GM21423 (cell line): Measurements from ENCODE around the gene SMYD1.

Experiments
- ATAC-seq: cut with Tn5 transposase; IDR thresholded peaks from one replicate; pipeline ENCODE4 v1.9.1; 2021; ENCODE audit warnings: mild to moderate bottlenecking, moderate library complexity; ENCODE audit not compliant: unreplicated experiment

Gene SMYD1

GRCh38 chr2:88055371-88056128, 12.1 kb upstream of the SMYD1 start, which contains the start of gene KRCC1:
Gene KRCC1, minus strand, starts transcription at chr2:88055783. Its CDS starts 27,220 bp downstream, at chr2:88028563.
- peak; percentile 90 for ATAC-seq

GRCh38 chr2:88057437-88057844, 10.2 kb upstream of the SMYD1 start:
- ATAC-seq, result no peak

DNA sequence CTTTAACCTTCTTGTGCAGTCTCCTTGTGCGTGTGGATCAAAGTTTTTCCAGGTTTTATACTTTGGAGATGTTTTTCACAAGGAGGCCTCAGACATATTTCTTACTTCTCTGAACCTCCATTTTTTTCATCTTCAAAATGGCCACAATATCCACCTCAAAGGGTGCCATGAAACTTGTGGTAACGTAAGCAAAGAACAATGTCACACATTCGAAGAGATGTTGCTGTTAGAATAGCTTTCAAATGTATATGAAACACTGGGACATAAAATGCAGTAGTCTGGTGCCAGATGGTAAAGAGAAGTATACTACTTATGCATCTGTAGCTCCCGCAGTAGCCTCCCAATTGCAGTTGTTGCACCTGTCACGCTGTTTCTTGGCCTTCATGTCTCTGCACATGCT, 9.4 kb upstream of the SMYD1 start:
- no peak for ATAC-seq

DNA sequence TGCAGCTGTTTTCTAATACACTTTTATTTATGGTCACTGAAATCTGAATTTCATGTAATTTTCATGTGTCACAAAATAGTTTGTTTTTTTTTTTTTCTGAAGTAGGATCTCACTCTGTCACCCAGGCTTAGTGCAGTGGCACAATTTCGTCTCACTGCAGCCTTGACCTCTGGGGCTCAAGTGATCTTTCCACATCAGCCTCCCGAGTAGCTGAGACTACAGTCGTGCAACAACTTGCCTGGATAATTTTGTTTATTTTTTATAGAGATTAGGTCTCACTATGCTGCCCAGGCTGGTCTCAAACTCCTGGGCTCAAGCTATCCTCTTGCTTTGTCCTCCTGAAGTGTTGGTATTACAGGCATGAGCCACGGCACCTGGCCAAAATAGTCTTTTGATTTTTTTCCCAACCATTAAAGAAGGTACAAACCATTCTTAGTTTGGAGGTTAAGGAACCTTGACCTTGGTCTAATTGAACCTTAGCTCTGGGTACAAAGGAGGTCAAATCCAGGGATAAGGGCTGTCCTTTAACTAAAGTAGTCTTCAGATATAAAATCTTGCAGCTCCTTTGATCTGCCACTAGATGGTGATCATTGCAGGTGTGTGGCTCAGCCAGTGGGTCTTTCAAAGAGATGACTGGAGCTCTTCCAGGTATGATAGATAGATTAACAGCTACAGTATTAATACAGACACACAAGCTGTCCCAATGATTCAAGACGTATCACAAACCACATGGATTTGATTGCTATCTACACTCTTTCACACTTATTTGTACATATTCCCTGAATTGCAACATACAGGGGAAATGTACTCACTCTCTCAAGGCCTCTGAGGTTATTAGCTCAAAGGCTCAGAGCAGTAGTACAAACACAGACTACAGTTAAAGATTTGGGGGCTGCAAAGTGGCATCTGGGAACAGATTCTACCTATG, 7.4 kb upstream of the SMYD1 start:
- ATAC-seq, result no peak

- no peak for ATAC-seq
Measured at GRCh38 chr2:88060907-88061275, 6.7 kb upstream of the SMYD1 start.

DNA sequence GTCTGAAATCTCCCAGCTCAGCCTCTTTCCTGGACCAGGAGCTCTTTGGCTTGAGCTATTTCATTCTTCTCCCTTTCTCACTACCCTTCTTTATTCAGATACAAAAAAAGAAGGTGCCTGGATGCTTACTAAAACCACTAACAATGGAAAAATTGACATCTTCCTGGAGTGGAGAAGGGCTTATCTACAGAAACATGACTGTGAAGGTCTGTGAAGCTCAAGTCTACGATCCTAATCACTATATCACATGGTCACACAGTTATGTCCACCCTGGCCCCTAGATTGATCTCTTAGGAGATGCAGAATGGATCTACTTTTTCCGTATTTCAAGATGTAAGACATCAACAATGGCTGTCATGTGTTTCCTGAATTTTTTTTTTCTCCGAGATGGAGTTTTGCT, 6.3 kb upstream of the SMYD1 start:
- no peak for ATAC-seq

- no peak for ATAC-seq
Measured at GRCh38 chr2:88066543-88066942, 1.1 kb upstream of the SMYD1 start.

- no peak for ATAC-seq
Measured at GRCh38 chr2:88067189-88067588, 436 bp upstream of the SMYD1 start.

GRCh38 chr2:88068044-88068443, 419 bp downstream of the SMYD1 start:
- ATAC-seq, result no peak

DNA sequence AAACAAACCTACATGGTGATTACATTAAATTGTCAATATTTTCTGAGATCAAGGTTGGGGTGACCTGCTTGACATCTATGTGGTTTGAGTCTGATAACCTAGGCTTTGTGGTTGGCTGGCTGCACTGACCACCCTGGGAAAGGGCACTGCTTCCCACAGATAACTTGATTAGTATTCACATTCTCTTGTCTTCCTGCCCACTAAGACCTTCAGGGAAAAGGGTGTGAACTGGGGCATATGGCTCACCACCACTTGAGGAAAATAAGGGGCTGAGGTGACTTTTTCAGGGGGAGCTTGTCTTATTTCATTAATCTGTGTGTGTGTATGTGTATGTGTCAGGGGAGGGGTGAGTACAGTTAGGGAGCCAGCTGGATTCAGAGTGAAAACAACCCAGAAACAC, 1.5 kb downstream of the SMYD1 start:
- ATAC-seq, result no peak

- ATAC-seq, result no peak
Measured at GRCh38 chr2:88070055-88070454, 2.4 kb downstream of the SMYD1 start.

DNA sequence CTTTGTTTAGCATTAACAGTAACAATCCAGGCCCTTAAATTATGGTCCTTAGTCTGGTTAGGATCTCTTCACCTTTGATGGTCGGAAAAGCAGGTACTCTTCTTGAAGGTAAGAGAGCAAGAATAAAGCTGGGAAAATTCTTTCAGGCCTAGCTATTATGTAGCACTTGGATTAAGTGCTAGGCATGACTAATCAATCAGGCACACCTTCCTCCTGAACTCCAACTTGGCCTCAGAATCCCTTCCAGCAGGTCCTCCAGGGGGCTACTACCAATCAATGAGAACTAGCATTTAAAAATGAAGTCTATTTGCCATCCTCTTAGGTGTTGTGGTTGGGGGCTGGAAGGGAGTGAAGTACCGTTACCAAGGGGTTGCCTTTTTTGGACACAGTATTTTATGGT, 3.7 kb downstream of the SMYD1 start:
- no peak for ATAC-seq

DNA sequence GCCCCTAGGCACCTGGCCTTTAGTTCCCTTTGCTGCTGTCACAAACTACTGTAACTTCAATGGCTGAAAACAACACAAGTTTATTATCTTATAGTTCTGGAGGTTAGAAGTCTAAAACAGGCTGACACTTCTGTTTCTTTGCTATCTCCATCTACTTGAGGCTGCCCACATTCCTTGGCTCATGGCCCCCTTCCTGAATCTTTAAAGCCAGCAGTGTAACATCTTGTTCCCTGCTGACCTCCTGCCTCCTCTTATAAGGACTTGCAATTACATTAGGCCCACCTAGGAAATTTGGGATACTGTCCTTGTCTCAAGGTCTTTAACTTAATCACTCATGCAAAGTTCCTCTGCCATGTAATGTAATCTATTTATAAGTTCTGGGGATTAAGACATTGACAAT, 6.5 kb downstream of the SMYD1 start:
- ATAC-seq, result no peak

DNA sequence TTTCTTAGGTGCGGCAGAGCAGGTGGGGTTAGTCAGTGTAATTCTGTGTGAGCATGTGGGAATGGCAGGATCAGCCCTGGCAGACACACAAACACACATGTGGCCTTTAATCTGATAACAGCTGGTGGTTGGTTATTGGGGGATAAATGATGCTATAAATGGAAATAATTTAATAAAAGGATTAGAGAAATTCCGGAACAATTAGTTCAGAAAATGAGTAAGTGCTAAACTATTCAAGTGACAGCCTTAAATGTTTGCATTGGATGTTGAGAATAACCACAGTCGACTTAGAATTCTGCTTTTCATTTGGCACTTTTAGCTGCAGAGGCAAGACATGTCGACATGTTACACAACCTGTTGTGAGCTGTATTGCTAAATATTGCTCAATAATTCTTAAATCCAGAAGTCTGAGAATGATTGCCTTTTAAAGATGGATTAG, 7.2 kb downstream of the SMYD1 start:
- ATAC-seq, result no peak

DNA sequence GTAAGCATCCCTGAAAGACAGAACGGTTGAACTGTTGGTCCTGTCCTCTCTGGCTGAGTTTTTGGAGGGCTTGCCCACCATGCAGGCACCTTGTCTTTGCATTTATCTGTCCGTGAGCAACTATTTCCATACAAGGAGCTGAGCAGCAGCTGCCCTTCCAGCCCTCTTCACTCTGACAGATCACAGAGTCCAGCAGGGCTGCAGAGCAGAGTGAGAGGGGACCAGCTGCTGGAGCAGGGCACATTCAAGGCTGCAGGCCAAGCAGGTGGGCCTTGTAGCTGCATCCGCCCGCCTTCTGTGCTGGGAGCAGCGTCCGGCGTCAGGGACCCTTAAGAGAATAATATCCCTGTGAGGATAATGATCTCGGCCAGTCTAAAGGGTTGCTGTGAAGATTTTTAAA, 9.5 kb downstream of the SMYD1 start:
- ATAC-seq, result no peak

DNA sequence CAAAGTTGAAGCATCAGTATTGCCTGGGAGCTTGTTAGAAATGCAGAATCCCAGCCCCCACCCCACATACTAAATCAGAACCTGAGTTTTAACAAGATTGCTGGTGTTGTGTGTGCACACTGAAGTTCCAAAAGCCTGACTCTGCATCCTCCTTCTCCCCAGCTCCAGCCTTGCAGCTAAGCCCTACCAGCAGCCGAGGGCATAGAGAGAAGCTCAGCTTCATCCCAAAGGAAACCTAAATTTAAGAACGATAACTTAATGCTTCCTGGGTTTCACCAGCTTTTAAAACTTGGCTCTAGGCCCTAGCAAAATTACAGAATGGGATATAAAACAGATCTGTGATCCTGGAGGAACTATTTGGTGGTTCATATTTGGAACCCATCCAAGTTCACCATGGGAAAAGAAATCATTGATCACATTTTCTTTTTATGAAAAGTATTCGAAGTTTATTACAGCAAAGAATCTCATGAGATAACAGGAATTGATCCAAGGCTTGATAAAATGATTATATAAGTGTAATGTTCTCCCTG, 11.1 kb downstream of the SMYD1 start:
- no peak for ATAC-seq

DNA sequence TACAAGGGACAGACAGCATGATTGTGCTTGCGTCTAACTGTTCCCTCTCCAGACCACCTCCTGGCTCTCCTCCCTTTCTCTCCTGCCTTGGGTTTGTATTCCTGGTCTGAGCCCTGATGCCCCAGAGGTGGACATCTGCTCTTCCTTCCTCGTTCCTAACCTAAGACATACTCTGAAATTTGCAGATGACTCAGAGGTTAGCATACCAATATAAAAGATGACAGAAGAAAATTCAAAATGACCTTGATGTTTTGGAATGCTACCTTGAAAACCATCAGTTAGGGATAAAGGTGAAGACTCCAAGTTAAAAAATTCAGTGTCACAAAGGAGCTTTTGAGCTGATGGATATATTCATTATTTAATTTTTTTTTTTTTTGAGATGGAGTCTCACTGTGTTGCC, 12.9 kb downstream of the SMYD1 start:
- no peak for ATAC-seq

- ATAC-seq, result no peak
Measured at GRCh38 chr2:88081924-88082608, 14.4 kb downstream of the SMYD1 start.

DNA sequence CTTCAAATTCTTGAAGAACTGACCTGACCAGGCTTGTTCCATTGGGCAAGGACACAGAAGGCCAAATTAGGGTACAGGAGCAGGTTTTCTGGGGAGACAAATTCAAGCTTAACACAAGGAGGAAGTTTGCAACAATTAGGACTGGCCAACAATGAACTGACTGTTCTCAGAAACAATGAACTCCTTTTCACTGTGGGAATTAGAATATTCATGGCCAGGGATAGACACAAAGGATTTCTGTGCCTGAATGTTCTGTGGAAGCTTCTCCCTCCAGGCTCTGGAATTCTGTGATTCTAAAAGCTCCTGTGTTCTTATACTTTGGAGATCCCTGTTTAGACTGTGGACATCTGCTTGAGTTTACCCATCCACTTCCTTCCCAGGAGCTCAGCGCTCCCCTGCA, 15.2 kb downstream of the SMYD1 start:
- no peak for ATAC-seq

DNA sequence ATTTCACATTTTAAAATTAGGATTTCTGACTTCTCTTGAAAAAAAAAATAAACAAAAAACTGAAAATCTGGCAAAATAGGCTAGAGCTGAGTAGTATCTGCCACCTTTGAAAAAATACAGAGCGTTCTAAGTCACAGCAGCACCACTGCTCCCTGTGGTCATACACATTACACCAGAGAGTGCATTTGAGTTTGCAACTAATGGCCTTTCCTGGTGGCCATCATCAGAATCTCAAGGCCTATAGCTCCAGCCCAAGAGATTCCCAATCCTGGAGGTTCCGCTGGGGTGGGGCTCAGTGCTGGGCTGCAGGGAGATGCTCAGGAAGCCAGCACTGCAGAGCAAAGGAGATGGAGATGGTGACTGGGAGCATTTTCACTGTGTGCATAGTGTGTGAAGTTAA, 17.5 kb downstream of the SMYD1 start:
- no peak for ATAC-seq

DNA sequence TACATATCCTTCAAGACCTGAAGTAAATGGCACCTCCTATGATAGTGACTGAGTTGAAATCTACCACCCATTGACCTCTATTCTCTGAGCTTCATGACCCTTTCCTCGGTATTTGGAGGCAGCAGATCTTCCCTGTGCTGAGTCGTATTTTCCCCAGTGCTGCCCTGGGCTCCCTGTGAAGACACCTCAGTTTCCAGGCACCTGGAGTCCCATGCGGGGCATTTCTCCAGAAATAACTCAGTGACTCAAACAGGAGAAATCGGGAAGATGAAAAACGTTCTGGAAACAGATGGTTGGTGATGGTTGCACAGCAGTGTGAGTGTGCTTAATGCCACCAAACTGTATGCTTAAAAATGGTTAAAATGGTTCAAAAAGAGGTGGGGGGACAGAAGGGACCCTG, 18.0 kb downstream of the SMYD1 start:
- ATAC-seq, result no peak
